ELF-1 (cell line): ENCODE data around the gene PCID2.

Source experiments
- DNase-seq: peaks from one replicate; pipeline ENCODE4 v3.0.0-alpha.2; 2016; ENCODE audit warnings: low read depth, low spot score

Gene PCID2

DNA sequence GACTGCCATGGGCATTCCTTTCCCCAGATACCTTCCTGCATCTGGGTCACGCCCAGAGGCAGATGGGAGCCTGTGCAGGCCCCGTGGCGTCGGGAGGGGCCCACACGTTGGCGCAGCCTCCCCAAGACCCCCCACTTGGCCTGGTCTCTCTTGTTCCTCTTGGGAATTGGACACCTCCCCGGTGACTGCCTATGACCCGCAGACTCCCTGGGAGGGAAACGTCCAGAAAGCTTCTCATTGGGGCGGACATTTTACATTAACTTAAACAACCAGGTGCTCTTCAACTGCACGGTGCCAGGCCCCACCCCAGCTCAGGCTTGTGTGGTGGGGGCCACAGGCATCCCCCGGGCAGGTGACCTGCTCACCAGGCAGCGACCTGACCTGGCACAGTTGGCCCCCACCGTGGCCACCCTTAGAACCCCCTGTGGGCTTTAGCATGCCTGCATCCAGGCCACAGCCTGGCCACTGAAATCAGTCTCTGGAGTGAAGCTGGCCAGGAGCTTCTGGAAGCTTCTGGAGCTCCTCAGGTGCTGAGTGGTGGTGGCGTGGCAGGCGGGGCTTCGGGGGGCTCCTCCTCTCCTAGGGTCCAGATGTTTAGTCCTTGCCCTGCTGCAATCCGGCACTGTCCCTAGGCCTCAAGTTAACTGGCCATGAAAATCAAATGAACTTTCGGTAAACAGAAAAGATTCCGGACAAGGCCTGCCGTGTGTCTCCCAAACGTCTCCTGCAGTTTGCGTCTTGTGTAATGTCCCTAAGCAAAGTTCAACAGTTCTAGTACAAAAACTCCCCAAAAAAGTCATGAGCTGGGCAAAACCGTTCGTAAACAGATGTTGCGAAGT lies 58.5 kb downstream of the PCID2 start:
- no peak for DNase-seq

GRCh38 chr13:113148940-113149503 lies 59.4 kb downstream of the PCID2 start:
- DNase-seq, result no peak

- DNase-seq, result no peak
Measured at GRCh38 chr13:113148407-113148806, 60.1 kb downstream of the PCID2 start.

DNA sequence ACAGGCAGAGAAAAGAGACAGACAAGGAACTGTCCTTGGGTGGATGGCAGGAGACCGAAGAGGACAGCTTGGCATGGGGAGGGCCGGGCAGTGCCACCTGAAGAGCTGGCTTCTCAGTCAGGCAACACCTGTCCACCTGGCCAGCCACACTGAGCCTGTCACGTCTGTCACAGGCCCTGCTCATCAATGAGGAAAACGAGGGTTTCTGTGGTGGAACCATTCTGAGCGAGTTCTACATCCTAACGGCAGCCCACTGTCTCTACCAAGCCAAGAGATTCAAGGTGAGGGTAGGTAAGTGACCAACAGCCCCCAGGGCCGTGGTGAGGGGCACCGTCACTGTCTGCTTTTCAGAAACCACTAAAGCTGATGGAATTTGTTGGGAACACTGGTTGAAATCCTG lies 61.3 kb downstream of the PCID2 start:
- DNase-seq, result no peak

- DNase-seq, result no peak
Measured at GRCh38 chr13:113146750-113147149, 61.7 kb downstream of the PCID2 start.

DNA sequence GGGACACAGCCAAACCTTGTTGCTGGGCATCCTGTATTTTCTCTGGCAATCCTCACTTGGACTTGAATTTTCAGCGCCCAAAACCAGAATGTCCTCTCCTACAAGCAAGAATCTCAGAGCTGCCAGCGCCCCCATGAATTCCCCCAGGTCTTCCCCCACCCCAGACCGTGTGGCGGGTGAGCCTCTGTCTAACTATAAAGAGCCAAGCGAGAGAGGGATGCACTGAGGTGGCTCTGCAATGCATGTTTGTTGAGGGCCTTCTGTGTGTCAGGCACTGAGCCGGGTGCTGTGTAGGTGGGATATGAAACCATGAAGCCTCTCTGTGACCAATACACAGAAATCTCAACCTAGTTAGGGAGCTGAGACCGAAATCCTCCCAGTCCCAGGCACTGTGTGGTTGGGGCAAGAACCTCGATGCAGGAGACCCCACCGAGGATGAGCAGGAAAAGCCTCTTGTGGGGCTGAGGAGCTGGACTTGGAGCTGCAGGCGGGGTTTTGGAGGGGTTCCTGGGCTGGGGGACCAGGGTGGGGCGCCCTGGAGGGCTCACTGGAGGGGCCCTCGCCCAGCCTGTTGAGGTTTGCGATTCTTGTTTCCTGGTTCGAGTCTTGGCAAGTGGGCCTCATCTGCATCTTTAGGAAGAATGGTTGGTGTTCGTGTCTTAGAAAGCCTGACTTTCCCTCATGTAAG lies 62.4 kb downstream of the PCID2 start:
- DNase-seq, result no peak

- no peak for DNase-seq
Measured at GRCh38 chr13:113145496-113145895, 63.0 kb downstream of the PCID2 start.

- no peak for DNase-seq
Measured at GRCh38 chr13:113144255-113144629, 64.2 kb downstream of the PCID2 start.

DNA sequence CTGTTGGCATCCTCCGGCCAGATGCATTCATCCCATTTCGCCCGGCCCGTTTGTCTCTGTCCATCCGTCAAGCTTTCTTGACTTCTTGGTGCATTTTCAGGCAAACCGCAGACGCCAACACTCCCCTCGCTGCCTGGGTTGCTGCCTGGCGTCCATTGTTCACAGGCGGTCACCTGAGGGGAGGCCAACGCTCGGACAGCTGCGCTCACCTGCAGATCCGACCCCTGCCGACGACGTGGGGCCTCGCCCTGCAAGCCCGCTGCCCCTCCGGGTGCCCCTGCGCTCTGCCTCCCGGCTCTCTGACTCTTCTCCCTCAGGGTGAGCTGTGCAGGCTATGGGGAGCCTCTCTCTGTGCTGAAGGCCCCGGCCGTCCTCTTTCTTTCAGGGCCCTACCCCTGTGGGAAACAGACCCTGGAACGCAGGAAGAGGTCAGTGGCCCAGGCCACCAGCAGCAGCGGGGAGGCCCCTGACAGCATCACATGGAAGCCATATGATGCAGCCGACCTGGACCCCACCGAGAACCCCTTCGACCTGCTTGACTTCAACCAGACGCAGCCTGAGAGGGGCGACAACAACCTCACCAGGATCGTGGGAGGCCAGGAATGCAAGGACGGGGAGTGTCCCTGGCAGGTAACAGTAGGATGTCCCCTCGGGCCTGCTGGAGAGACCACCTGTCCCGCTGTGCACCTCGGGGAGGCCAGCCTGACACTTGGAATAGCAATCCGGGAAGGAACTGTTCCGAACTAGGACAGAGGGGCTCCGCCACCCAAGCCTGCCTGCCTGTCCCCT lies 64.8 kb downstream of the PCID2 start:
- no peak for DNase-seq

DNA sequence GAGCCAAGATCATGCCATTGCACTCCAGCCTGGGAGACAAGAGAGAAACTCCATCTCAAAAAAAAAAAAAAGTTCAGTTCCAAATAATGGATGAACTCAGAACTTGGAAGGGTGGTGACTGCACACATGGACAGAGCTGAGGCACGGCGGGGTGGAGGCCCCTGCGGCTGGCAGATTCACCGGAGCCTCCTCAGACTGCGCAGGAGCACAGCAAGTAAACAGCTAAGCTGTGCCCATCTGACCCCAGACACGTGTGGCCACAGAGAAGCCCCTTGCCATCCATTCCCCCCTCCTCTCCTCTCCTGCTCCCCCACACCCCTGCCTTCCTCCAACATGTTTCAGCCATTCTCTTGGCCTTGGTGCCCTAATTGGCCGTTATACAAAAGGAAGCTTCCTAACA lies 65.6 kb downstream of the PCID2 start:
- DNase-seq, result no peak

DNA sequence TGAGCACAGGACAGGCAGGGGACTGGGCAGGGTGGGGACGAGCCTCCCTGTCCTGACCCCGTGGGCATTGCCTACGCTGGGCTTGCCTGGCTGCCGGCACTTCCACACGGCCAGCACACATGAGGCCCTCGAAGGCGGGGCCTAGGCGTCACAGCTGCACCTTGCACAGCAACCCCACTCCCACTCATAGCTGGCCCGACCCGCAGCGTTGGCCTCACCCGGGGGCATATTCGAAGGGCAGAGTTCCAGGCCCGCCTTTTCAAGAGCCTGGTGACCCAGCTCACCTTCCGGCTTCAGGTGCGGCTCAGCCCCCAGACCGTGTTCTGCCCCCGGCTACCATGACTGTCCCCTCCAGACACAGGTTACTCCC lies 66.9 kb downstream of the PCID2 start:
- no peak for DNase-seq

DNA sequence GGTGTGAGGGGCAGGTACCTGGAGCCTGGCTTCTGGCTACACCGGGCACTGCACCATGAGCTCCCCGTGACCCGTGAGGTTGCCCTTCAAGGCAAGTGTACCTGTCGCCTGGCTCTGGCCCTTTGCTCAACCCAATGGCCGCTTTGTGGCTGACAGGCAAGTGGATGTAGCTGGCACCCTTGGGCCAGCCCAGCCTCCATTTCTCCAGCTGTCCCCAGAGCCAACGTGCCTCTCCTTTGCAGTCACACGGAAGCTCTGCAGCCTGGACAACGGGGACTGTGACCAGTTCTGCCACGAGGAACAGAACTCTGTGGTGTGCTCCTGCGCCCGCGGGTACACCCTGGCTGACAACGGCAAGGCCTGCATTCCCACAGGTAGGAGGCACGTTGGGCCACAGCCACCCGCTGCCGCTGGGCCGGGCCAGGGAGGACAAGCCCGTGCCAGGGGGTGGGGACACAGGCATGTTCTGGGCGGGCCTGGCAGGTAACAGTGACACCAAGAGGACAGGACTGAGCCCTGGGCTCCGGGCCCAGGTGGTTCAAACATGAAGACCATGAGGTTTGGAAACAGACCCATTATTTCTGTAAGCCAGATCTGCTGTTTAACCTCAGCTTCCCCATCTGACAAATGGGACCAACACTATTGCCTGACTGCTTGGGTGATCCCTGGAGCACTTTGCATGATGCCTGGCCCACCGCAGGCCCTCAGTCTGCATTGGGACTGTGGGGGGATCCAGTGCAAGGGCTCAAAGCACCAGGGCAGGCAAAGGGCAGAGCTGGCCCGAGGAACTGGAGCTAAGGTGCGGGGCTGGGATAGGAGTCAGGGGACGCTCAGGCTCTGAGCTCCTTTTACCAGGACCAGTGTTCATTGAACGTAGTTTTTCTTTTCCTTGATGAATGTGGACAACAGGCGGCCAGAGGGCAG lies 67.5 kb downstream of the PCID2 start:
- DNase-seq, result no peak

- DNase-seq, result no peak
Measured at GRCh38 chr13:113139577-113139976, 68.9 kb downstream of the PCID2 start.

- no peak for DNase-seq
Measured at GRCh38 chr13:113138792-113139551, 69.5 kb downstream of the PCID2 start.

DNA sequence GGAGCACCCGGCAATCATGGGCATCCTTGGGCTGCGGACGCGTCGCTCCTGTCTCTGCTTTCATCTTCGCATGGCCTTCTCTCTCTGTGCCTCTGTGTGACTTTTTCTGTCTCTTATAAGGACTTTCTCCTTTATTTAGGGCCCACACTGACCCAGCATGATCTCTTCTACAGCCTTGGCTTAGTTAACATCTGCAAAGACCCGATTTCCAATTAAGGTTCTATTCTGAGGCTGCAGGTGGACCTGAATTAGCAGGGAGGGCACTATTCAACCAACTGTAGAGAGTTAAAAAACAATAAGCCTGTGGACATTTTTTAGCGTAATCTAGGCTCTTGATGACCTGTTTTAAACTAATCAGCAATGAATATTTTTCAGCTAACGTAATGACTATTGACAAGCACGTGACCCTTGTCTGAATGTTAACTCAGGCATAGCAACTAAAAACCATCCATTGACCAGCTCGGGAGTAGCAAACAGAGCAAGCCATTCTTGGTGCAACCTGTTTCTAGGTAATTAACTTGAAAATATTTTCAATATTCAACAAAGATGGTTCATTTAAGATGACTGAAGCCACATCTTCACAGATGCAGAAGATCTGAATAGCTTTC lies 70.7 kb downstream of the PCID2 start:
- no peak for DNase-seq

DNA sequence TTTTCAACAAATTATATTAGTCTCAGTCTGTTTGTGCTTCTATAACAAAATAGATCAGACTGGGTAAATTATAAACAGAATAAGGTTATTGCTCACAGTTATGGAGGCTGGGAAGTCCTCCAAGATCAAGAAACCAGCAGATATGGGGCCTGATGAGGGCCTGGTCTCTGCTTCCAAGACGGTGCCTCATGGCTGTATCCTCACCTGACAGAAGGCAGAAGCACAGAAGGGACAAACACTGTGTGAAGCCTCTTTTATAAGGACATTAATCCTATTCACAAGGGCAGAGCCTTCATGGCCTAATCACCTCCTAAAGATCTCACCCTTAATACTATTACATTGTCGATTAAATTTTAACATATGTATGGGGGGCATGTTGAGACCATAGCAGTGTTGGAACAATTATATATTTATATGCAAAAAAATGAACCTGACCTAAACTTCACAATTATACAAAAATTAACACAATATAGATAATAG lies 73.1 kb downstream of the PCID2 start:
- DNase-seq, result no peak

DNA sequence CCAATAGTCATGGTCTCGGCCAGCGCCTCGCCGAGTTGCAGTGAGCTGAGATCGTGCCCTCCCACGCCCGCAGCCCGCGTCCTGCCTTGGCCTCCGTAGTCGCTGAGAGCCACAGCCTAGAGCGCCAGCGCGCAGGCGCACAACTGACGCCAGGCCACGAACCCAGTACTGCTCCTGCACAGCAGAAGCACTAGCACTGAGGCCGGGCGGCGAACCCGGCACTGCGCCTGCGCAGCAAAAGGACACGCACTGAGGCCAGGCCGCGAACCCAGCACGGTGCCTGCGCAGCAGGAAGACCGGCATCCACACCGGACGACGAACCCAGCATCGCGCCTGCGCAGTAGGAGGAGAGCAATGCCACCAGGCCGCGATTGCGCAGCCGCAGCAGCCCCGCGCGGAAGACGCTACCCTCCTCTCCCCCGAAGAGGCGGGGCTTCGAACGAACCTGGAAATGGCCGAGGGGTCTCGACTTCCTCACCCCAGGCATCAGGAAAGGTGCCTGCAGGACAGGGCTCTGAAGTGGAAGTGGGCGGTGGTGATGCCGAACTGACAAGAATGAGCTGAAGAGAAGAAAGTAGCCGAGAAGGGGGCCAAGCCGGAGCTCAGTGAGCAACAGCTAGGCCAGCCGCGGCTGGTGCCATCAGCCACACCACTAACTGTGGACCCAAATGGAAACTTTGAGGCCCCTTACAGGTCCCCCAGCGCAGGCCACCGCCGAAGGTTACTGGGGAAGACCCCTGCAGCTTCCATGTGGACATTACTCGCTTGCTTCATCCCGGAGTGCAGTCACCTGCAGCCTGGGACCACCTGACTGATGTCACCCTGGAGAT lies 78.3 kb downstream of the PCID2 start:
- DNase-seq, result peak; percentile 81

GRCh38 chr13:113129480-113129879 lies 79.0 kb downstream of the PCID2 start:
- no peak for DNase-seq
